GM21515 (cell line): ENCODE data around the gene SUSD2.

Experiments
- ATAC-seq: cut with Tn5 transposase; IDR thresholded peaks from one replicate; pipeline ENCODE4 v1.9.1; 2021; ENCODE audit not compliant: unreplicated experiment

SUSD2 gene

DNA sequence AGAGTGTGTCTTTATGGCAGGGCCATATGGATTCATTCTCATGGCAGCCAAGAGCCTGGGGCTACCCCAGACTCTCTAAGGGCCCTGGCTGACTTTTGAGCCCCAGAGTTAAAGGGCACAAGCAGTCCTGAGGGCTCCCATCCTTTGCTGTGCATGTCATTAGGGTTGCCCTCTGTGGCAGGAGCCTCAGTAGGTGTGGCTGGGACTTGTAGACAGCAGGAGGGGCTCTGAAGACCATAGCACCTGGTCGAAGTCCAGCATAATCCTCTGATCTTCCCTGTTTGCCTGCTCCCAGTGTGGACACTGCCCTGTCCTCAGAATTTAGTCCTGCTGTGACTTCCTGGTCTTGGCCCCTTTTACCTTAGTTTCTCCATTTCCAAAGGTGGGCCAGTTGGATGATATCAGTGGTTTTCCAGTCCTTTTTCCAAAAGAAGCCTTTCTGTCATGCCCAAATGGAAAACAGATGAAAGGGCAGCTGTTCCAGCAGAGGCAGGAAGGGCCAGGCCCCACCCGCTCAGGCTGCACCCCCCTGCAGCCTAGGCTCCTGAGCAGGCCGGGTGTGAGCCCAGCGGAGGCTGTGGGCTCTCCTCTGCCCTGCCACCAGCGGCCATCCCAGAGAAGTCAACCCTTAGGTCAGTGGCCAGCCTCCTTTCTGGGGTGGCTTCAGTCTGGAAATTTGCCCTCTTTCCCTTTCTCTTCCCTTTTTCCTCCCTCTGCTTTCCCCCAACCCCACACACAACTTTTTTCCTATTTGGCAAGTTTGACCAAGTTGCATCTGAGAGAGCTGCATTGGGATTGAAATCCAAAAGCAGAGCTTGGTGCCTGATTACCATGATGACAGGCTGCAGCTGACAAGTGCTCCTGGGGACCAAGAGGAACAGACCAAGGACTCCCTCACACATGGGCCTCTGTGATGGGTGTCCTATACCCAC lies 32.8 kb upstream of the SUSD2 start:
- ATAC-seq, result no peak

DNA sequence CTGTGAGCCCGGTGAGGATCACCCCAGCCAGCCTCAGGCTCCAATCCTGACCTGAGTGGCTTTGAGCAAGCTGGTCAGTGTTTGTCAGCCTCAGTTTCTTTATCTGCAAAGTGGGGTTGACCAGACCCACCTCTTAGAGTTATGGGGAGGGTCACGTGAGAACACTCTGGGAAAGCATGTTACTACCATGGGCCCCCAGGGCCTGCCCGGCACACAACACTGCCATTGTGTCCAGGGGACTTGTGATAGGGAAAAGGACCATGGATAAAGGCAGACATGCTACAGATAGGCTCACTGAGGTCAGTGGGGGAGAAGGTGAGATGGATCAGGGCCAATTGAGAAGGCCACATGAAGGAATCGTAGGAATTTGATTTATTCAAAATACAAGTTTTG lies 32.1 kb upstream of the SUSD2 start:
- no peak for ATAC-seq

DNA sequence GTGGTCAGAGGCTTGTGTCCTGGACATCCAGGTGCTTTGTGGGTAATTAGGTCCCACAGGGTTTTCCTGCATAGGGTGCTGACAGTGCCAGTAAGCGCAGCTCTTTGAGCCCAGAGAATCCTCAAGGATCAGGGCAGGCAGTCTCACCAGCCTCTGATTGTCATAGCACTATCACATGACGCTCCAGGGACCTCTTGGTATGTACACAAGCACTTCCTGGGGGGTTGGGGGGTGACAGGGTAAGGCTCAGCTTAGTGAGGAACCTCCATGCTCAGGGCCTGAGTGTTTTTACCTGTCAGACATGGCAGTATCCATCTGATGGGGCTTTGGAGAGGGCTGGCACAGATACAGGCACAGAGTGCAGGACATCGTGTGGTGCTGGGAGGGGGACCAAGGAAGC lies 27.9 kb upstream of the SUSD2 start:
- ATAC-seq, result no peak

DNA sequence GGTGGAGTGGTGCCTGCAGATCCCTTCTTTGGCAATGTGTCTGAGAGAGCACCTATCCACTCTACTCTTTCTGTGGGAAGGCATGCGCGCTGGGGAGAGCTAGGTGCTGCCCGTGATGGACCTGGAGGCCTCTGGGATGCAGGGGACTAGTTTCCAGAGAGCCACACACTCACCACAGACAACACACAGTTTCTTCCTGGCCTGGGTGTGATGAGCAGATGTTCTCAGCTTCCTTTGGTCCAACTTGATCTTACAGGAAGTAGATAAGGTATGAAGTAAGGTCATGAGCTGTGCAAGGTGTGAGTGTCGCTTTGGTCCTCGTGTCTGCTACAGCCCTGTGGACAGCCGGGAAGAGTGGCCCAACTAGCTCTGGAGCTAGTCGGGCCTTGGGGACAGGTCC lies 27.3 kb upstream of the SUSD2 start:
- no peak for ATAC-seq

DNA sequence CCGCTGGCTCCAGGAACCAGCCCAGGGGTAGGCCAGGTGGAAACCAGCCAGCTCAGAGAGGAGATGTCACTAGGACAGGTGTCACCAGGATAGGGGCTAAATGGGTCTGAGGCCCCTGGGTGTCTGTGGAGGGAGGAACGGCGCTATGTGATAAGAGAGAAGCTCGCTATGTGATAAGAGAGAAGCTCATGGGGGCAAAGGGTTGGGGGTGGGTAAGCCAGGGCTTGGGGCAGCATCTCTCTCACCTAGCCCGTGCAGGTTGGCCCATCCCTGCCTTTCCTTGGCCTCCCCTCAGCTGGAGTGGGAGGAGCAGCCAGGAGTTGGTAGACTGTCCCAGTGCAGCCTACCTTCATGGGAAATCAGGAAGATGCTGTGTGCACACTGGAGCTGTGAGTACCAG lies 26.5 kb upstream of the SUSD2 start:
- ATAC-seq, result no peak

DNA sequence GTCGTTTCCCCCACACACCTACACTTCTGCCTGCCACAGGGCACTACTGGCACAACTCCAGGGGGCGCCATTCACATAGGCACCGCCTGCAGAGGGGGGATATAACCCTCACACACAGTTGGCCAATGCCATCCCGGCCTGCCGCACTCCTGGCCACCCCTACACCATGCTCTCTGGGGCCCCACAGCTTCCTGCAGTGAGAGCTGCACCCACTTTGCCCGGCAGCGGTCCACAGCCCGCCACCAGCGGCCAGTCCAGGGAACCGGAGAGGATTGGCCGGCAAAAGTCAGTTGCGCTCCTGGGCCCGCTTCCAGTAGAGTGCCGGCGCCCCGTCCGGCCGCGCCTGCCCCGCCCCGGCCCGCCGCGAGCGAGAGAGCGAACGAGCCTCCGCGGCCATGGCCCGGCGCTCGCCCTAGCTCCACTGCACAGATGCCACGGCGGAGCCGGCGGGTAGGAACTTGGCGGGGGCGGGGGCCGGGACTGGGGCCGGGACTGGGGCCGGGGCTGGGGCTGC lies 25.6 kb upstream of the SUSD2 start:
- peak; percentile 27 for ATAC-seq

DNA sequence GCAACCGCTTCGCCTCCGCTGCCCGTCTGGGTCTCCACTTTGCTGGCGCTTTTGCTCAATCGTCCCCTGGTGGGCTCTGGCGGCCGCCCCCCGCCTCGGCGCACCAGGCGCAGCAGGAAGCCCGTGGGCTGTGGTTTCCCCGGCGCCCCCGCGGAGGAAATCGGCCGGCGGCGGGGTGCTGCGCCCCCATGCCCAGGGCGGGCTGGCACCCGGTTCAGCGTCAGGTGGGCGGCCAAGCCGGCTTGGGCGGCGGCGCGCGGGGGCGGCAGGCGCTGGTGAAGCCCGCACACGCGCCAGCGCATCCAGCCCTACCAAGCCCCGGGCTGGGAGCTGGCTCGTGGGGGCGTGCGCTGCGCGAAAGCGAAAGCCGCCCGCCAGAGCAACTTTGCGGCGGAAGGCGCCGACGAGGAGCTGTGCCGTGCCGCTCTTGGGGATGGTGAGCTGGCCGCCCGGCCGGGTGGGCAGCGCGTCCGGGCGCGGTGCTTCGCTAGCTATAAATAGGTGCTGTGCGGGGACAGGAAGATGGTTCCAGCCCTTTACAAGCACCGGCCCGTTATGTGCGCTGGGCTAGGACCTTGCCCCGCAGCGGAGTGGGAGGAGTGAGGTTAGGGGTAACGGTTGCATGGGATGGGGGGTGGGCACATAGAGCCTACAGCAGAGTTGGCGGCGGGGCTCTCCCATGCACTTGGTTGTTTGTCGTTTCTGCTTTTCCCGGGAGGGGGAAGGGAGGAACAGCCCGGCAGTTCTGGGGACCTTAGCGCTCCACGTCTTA lies 25.0 kb upstream of the SUSD2 start:
- ATAC-seq, result peak; percentile 34

DNA sequence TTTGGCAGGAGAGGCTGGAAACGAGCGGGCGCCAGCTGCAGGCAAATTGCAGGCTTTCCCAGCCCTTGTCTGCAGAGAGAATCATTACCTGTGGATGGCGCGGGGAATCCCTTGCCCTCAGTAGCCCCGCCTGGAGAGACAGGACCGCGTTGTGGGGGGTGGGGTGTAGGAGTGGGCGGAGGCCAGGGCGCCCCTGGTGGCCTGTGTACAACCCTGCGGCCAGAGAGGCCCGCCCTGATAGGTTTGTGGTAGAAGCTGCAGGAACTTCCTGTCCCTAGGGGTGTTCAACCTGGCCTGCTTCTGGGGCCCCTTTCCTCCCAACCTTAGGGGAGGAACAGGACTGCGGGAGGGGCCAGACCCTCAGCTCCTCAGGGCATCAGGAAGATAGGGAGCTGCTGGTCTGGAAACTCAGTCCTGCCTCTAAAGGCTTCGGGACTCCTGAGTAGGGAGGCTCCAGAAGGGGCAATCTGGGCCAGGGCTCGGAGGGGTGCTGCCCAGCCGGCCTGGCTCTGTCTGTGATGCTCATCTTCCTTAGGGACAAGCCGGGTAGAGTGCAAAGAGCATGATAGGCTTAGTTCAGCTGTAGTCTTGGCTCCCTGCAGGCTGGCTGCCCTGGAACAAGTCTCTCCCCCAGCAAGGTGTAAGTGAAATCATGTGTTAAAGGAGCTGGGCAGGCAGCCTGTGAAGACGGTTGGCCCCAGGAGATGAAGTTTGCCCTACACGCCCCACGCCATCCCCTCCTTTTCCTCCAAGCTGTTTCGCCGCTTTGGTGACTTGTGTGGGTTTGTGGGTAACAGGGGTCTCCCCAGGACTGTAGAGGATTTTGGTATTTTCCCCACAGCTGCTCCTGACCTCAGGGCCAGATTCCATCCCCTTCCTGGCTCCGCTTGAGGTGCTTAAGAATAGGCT lies 24.1 kb upstream of the SUSD2 start:
- peak; percentile 74 for ATAC-seq

DNA sequence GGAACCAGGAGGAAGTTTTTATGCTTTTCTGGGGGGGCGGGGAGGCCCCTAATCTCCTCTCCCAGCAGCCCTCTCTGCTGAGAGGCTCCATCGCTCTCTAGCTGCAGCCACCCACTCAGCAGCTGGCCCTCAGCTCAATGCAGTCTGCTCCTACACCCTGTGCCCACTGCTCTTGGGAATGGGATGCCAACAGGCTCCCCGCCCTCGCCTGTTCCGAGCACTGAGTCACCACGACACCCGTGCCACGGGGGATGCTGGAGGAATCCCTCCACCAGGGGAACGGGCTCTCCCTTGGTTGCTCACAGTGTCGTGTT lies 23.5 kb upstream of the SUSD2 start:
- no peak for ATAC-seq

DNA sequence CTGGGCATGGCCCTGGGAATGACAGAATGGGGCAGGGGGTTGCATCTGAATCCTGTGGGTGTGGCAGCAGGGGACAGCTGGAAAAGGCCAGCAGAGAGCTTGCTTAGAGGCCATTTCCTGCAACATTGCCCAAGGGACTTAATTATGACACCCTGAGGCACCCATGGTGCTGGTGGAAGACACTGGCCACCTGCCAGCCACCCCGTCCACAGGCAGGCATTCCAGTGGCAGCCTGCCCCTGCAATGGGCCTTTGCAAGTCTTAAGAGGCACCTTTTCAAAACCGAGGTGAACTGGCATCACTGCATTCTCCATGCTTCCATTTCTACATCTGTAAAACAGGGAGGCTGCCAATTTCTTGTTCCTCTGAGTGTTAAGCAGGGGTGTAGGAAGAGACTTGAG lies 21.6 kb upstream of the SUSD2 start:
- no peak for ATAC-seq

DNA sequence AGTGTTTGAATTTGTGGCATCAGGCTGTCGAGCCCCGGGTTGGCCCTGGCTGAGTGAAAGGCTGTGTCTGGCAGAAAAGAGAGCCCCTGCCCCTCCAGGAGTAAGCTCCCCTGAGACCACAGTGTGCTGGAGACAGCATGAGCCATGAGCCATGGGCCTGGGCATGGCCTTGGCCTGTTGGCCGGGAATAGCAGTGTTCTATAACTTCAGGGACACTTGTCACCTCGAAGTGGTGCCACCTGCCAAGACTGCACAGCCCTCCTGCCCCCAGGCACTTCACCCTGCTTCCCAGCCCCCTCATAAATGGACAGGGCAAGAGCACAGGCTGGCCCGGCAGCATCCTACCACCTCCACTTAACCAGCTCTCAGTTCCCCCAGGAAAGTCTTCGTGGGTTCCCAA lies 20.7 kb upstream of the SUSD2 start:
- no peak for ATAC-seq

DNA sequence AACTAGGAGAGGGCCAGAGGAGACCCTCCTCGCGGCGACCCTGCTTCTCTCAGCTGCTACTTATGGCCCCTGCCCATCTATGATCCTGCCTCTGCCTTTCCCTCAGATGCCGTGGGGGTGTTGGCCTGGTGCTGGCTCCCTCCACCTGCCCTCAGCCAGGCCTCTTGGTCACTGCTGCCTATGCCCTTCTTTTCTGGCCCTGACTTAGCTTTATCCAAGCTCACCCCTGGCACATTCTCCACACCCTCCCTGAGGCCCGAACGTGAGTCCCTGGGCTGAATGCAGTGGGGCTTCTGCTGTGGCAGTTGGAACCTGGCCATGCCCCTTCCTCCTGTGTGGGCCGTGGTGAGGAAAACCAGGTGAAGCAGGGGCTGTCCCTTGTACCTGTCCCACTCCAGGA lies 19.8 kb upstream of the SUSD2 start:
- no peak for ATAC-seq

DNA sequence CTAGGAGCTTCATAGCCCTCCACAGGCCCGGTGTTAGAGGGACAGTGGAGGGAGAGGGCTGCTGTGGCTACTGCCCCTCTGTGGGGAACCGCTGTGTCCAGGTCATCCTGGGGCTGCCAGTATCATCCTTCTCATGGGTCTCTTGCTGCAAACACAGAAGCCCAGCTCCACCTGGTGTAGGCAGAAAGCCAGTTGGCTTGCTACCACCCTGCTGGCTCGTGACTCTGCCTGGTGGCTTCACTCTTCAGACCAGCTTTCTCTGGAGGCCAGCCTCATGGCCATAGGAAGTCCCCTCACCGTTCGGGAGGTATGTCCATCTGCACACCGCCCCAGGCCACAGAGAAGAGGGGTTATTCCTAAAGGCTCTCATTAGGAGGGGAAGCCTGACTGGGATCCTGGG lies 19.4 kb upstream of the SUSD2 start:
- no peak for ATAC-seq

DNA sequence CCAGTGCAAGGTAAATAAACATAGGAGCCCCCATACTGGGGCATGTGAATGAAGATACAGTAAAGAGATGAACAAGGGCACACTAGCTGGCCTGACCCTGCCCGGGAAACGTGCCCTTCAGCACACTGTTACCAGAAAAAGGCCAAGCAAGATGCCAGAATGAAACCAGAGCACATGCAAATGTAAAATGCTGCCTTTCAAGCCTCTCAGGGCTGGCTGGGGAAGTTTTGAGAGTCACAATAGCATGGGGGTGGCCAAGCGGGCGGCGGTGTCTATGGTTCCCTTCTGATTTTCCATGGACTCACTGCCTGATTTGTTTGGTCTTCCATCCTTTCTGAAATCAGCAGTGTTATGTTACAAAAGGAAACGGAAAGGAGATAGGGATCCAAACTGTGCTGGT lies 18.9 kb upstream of the SUSD2 start:
- ATAC-seq, result no peak

DNA sequence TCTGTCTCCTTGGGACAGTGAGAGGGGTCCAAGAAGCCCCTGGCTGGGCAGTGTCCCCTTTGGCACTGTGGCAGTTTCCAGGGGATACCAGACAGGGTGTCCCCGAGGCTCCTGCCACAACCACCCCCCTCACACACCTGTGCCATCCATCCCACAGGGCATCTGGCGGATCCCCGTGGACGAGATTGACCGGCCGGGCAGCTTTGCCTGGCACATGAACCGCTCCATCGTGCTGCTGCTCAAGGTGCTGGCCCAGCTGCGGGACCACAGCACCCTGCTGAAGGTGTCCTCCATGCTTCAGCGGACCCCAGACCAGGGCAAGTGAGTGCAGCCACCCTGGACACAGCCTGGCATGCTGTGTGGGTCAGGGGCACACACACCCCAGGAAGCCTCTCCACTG lies 17.0 kb upstream of the SUSD2 start:
- no peak for ATAC-seq

DNA sequence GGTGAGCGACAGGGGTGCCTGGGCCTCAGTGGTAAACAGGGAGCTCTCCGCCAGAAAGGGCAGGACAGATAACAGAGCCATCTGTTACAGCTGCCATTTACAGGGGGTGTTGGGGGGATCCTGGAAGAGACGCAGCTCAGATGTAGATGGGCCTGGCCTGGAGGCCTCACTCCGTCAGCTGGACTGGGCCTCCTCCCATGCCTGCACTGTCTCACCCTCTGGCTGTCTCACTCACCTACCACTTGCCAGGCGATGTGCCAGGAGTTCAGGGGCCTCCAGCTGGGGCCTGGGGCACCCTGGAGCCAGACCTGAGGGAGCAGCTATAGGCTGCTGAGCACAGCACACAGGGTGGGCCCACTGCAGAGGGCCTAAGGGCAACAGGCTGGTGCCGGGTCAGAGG lies 16.3 kb upstream of the SUSD2 start:
- no peak for ATAC-seq

DNA sequence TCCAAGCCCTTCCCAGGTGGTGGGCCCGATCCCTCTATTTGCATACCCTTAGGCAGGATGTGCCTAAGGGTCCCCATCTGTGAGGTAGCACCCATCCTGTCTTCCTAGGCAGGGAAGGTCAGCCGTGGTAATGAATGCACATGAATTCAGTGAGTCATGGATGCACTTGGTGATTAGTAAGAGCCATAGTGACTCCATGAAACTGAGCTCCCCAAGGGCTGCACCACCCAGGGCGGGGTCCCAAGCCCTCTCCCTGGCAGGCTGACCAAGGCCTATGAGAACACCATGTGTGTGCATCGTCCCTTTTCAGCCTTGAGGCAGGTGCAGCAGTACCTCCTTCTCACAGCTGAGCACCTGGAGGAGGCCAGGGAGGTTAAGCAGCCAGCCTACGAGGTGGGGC lies 15.6 kb upstream of the SUSD2 start:
- no peak for ATAC-seq

DNA sequence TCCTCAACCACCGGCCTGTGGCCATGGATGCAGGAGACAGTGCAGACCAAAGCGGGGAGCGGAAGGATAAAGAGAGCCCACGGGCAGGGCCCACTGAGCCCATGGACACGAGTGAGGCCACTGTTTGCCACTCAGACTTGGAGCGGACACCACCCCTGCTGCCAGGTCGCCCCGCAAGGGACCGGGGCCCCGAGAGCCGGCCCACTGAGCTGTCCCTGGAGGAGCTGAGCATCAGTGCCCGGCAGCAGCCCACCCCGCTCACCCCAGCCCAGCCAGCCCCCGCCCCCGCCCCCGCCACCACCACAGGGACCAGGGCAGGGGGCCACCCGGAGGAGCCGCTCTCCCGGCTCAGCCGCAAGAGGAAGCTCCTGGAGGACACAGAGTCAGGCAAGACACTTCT lies 14.5 kb upstream of the SUSD2 start:
- no peak for ATAC-seq

DNA sequence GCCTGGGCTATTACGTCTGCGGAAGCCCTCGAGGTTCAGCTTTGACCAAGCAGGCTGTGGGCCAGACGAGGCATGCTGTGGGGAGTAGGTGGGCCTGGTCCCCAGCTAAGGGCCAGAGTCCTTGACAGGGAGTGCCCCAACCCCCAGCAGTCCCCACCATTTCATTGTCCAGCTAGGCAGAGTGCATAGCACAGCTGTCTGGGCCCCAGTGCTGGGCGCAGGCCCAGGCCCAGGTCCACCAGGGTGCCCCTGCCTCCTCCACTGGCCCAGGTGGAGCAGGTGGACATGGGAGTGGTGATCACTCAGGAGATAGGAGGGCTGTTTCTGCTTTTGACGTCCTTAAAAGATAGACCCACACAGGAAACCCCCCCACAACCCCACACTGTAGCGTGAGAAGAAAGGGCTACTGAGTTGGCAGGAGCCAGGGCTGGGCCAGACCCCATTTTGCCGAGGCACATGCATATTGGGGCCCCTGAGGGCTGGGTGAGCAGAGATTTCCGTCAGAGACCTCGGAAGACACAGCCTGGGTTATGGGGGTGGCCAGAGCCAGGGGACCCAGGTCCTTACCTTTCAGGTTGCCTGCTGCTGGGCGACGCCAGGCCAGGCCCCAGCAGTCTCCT lies 11.7 kb upstream of the SUSD2 start:
- no peak for ATAC-seq

DNA sequence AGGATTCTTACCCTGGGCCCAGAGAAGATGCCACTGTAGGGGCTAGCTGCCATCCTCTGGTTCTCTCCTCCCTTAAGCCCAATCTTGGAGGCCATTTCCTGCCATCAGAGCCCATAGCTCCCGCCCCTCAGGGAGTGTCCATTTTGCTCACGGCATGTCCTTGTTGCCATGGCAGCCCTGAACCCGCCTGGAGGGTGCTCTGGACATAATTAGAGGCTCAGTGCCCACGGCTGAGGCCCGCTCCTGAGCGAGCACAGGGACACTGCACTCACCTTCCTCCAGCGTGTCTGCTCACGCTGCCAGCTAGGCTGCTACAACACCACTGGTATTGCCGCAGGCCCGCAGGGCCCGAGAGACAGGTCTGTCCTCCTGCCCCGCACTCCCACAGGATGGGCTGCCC lies 11.1 kb upstream of the SUSD2 start:
- no peak for ATAC-seq

DNA sequence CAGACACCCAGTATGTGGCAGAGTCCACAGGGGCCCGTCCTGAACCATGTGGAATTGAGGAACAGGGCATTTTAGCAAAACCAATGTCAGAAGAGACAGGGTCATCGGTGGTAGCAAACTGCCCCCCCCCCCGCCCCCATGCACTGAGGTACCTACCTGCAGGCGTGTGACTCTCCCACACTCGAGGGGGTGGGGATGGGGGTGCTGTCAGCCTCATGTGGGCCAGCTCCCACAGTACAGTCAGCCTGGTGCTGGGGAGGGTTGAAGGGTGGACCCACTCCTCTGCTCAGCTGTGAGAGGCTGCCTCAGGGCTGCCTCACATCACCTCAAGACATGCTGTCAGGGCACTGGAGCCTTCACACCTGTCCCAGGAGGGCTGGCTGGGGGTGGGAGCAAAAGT lies 10.7 kb upstream of the SUSD2 start:
- no peak for ATAC-seq
